HG03354 (cell line): ENCODE measurements around the gene TSPAN16.
"Not testable (repeated sequence)": the region's sequence is repeated elsewhere in the genome, so short reads cannot be mapped to it uniquely, and the experiment has no call there.

Experiments
- ATAC-seq: cut with Tn5 transposase; IDR thresholded peaks from one replicate; pipeline ENCODE4 v1.9.1; 2021; ENCODE audit warnings: mild to moderate bottlenecking; ENCODE audit not compliant: unreplicated experiment, poor library complexity, severe bottlenecking

TSPAN16 gene

DNA sequence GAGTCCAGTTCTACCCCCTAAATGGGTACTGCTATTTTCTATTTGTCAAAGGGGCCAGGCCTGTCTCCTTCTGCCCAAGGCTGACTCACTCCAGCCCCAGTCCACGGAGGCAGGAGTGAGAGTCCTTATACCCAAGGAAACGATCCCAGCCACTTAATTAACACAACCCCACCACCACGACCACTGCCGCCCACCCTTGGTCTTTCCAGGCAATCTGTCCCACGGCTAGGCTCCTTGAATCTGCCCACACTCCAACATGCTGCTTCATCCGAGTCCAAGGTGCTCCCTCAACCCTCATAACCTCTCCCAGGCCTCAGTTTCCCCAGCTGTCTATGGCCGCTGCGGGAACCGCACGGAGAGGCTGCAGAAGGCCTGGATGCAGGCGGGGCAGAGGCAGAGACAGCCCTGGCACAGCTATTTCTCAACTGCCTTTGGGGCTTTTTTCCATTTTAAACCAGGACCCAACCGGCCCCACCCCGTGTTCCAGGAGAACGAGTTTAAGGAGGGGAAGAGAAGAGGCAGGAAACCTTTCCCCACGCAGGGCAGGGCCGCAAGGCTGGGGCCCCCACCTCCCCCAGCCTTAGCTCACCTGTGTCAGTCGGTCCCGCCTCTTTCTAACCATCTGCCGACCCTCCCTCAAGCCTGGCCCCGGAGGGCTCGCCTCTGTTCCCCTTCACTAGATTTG is 42.8 kb downstream of the TSPAN16 start:
- no peak for ATAC-seq

DNA sequence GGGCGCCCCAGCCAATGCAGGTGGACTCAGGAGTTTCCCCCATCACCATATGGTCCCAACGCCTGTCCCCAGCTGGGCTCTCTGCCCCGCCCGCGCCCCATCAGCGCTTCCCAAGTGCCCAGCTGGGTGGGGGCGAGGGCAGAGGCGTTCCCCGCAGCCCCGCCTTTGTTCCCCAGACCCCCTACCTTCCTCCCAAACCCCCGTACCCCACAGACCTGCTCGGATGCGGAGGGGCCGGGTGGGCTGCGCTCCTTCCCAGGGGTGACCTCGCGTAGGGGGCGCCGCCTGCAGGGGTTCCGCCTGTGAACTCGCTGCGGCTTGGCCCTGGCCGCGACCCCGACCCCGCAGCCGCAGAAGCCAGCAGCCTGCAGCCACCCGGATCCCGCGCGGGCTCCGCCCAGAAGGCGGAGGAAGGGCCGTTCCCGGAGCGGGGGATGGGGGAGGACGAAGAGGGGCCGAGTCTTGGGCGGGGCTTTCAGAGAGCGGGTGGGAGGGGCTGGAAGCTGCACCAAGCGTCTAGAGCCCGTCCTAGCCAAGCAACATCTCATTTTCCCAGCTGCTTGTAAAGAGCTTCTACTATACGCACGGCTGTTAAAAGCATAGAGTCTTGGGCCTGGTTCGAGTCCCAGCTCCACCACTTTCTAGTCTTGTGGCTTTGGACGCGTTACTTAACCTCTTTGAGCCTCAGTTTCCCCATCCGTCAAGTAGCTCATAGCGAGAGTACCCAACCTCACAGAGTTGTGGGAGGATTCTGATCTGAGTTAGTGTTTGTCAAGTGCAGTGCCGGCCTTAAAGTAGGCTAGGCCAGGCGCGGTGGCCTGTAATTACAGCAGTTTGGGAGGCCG is 43.5 kb downstream of the TSPAN16 start, which contains the start of gene RAB3D:
RAB3D (minus strand) TSS at position 404 of the 845 bp plus-strand sequence. CDS start 2,258 bp downstream, outside the sequence.
- peak; percentile 56 for ATAC-seq

DNA sequence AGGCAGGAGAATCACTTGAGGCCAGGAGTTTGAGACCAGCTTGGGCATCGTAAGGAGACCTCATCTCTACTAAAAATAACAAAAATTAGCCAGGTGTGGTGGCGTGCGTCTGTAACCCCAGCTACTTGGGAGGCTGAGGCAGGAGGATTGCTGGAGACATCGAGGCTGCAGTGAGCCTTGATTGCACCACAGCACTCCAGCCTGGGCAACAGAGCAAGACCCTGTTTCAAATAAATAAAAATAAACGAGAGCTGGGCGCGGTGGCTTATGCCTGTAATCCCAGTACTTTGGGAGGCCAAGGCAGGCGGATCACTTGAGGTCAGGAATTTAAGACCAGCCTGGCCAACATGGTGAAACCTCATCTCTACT is 44.1 kb downstream of the TSPAN16 start:
- ATAC-seq = not testable (repeated sequence)

DNA sequence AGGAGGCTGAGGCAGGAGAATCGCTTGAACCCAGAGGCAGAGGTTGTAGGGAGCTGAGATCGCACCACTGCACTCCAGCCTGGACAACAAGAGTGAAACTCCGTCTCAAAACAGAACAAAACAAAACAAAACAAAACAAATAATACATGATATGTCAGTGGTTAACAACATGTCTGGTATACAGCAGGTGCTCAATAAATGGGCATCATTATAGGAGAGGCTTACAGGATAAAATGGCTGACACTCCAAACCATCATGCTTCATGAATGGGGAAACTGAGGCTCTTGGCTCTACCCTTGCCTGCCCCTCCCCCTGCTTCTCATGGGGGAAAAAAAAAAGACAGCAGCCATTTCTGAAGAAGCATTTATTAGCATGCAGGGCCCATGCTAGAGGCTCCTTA is 46.5 kb downstream of the TSPAN16 start:
- no peak for ATAC-seq

DNA sequence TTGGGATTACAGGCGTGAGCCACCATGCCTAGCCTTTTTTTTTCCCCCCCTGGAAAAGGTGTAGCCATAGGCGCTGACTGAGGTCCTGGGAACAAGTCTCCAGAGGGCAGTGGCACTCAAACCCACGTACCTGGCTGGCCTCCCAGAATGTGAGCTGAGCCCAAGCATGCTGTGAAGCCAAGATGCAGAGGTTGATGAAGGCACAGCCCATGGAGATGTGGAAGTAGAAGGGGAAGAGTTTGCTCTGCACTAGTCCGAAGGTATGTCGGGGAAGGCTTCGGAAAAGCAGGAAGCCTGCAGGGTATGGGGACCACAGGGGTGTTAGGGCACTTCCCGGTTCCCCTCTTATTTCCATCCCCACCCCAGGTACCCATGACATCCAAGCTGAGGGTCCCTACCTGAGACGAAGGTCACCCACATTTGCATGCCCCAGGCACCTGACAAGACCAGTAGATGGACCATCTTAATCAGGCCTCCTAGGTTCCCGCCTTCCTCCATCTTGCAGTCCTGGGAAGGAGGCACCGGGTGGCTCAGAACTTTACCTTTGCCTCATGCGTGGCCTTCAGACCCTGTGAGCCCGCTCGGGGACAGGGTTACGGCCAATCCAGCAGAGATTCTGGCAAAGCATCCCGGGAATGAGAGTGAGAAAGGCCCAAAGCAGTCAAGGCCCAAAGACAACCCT is 49.3 kb downstream of the TSPAN16 start:
- ATAC-seq = no peak

DNA sequence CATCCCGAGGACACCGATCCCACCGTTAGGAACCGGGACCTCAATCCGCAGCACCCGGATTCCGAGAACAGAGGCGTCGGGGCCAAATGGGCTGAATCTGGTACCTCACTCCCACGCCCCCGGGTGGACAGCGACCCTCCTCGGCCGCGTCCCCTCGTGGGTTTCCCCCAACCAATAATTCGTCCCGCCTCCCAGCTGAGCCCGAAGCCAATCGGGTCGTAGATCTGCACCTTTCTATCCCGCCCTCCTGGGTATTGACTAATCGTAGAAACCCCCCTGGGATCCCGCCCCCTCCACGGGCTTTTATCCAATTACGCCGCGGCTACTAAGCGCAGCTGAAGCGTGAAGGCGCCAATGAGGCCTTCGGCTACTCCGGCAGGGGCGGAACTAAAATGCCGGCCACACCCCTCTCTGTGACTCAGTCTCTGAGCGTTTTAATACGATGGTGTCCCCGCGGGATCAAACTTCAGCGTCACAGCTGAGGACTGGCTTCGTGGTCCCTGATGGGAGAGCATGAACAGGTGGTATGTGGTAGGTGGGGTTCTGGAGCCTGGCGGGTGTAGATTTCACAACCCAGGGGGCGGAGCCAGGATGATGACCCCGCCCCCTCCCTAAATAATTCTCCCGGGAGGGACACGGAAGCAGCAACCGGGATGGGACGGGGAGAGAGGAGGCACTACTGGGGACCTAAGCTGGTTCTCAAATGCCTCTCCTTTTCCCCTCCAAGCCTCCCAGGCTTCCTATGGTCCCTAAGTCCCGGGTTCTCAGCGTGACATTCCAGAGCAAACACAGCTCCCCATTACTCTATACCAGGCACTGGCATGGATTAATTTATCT is 50.4 kb downstream of the TSPAN16 start, which contains the start of the genes CCDC159 and TMEM205:
CCDC159 (plus strand) TSS at position 416 of the 837 bp plus-strand sequence; CDS start at position 504, 88 bp downstream.
TMEM205 (minus strand) TSS at position 165 of the 837 bp plus-strand sequence. CDS start 649 bp downstream, outside the sequence.
- ATAC-seq = peak; percentile 90

DNA sequence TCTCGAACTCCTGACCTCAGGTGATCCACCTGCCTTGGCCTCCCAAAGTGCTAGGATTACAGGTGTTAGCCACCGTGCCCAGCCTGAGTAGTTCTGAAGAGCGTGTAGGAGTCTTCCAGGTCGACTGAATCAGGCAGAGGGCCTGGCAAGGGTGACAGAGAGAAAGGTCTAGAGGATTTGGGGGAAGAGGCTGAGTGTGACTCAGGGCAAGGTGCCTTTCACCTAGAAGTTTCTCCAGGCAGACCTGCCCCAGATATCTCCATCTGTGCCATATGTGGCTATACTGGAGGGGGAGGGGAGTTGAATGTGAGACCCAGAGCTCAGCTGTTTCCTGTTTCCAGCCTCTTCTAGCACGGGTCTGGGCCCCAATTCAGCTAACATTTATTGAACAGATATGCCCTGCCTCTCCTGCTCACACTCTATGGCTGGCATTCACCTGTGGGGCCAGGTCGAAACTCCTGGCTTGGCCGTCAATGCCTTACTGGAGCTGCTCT is 51.6 kb downstream of the TSPAN16 start:
- ATAC-seq = no peak

DNA sequence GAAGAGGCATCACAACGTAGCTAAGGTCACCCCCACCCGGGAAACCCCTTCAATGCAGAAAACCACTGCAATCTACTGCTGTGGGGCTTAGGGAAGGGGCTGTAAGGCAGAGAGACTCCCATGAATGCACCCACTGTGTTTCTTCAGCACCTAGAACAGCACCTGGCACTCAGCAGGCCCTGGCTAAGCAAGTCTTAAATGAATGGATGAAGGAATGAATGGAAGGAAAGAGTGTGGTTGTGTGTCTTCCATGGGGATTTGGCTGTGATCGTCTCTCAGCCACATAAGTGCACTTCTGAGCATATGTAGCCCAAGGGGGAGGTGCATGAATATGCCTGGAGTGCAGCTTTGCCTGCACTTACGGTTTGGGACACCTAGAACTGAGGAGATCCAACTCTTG is 53.2 kb downstream of the TSPAN16 start:
- no peak for ATAC-seq

DNA sequence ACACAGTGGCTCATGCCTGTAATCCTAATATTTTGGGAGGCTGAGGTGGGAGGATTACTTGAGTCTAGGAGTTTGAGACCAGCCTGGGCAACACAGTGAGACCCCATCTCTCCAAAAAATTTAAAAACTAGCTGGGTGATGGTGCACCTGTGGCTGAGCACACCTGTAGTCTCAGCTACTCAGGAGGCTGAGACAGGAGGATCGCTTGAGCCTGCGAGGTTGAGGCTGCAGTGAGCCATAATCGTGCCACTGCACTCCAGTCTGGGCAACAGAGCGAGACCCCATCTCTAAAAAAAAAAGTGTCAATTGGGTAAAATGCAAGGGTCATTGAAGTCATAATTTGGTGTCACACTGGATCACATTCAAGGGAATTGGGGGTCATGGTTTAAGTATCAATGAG is 58.1 kb downstream of the TSPAN16 start:
- not testable (repeated sequence) for ATAC-seq

DNA sequence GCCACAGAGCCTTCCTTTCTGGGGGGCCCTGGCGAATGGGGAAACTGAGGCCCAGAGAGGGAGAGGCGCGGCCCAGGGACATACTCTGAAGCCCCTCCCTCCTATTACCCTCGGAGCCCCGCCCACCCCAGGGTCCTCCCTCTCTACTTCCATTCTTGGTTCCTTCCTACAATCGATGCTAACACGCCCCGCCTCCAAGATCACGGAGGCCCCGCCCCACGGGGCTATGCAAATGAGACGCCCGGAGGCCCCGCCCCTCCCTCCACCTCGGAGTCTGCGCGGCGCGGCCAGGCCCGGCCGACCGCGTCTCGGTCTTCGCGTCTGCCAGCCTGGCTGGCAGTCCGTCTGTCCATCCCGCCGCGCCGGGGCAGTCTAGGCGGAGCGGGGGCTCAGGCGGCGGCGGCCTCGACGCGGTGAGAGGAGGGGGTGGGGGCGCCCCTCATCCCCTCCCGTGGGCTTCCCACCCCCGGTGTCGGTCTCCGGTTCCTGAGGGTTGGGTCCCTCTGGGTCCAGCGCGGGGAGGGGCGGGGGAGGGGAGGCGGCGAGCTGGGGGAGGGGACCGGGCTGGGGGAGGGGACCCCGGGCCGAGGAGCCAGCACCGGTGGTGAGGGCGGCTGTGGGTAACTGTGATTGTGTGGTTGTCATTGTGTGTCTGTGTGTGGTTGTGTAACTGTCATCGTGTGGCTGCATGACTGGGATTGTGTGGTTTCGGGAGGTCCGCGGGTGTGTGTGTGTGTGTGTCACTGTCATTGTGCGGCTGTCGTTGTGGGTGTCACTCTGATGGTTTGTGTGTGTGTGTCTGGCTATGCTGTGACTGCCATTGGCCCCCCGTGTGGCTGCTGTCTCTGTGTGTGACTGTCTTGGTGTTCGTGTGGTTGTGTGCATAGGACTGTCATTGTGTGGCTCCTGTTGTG is 59.5 kb downstream of the TSPAN16 start, which contains the start of gene PLPPR2:
PLPPR2 (plus strand) TSS at position 273 of the 914 bp plus-strand sequence. CDS start 2,242 bp downstream, outside the sequence.
- peak; percentile 55 for ATAC-seq

DNA sequence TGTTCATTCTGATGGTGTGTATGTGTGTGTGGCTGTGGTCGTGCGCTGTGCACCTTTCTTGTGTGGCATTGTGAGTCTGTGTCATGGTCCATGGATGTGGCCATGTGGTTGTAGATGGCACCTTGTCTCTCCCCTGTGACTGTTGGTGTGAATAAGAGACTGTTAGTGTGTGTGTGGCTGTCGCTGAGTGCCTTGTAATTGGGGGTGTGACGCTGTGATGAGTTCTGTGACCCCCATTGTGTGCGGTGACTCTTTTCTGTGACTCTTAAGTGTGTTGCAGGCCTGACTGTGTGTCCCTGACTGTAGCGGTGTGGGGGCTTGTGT is 60.1 kb downstream of the TSPAN16 start:
- ATAC-seq = no peak

DNA sequence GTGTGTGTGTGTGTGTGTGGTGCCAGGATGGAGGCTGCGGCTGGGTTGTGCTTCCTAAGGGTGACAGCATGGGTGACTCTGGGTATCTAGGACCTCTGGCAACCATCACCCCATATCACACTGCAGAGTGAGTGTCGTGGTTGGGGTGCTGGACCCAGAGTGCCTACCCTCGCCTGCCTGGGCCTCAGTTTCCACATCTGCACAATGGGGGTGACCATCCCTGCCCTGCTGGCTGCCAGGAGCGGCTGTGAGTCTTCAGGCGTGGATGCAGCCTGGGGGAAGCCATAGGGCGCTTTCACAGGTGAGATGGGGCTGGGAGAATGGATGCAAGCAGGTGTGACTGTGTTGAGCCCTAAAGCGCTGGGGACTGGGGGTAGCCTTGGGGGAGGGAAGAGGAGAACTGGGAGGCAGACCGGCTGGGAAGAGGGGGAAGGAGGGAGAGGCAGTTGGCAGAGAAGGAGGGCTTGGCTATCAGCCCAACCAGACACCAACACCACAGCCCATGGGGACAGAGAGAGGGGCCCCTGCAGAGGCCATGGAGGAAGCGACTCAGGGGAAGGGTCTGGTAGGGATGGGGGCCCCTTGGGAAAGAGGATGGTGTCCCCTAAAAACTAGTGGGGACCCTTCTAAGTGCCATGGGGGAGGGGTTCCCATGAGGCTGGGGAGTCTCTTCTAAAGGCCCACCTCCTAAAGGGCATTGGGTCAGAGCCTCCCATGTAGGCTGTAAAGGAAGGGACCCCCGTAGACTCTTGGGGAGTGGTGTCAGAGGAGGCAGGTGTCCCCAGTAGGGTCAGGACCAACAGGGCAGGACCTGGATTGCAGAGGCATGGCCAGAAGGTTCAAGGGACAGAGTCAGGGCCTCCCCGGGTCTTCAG is 61.0 kb downstream of the TSPAN16 start:
- ATAC-seq = no peak

DNA sequence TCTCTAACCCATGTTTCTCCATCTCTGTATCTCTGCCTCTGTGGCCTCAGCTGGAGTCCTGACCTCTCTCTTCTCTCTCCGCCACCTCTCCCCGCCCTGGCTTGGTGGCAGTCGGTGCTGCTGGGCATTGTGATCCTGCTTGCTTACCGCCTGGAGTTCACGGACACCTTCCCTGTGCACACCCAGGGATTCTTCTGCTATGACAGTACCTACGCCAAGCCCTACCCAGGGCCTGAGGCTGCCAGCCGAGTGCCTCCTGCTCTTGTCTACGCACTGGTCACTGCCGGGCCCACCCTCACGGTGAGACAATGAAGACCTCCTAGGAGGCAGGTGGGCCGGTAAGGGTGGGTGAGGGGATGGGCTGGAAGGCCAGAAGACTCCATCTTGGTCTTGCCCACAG is 63.5 kb downstream of the TSPAN16 start:
- ATAC-seq = no peak

DNA sequence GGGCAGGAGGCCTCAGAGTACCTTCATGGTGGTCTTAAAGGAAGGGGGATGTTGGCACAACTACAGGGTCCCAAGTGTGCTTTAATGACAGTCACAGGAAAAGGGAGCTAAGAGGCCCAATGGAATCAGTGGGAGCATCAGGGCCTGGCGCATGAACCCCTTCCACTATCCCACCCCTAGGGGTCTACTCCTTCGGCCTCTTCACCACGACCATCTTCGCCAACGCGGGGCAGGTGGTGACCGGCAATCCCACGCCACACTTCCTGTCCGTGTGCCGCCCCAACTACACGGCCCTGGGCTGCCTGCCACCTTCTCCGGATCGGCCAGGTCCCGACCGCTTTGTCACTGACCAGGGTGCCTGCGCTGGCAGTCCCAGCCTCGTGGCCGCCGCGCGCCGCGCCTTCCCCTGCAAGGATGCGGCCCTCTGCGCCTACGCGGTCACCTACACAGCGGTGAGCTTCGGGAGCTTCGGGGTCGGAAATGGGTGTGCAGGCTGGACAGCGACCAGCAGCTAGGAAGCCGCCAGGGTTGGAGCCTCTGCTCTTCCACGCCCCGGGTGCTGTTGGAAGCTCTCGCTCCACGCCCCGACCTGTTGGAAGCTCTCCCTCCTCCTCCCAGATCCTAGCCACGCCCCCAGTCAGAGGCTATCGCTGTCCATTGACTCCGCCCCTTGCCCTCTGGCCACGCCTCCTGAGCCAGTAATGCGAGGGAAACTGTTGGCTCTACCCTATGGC is 65.2 kb downstream of the TSPAN16 start:
- ATAC-seq = no peak

DNA sequence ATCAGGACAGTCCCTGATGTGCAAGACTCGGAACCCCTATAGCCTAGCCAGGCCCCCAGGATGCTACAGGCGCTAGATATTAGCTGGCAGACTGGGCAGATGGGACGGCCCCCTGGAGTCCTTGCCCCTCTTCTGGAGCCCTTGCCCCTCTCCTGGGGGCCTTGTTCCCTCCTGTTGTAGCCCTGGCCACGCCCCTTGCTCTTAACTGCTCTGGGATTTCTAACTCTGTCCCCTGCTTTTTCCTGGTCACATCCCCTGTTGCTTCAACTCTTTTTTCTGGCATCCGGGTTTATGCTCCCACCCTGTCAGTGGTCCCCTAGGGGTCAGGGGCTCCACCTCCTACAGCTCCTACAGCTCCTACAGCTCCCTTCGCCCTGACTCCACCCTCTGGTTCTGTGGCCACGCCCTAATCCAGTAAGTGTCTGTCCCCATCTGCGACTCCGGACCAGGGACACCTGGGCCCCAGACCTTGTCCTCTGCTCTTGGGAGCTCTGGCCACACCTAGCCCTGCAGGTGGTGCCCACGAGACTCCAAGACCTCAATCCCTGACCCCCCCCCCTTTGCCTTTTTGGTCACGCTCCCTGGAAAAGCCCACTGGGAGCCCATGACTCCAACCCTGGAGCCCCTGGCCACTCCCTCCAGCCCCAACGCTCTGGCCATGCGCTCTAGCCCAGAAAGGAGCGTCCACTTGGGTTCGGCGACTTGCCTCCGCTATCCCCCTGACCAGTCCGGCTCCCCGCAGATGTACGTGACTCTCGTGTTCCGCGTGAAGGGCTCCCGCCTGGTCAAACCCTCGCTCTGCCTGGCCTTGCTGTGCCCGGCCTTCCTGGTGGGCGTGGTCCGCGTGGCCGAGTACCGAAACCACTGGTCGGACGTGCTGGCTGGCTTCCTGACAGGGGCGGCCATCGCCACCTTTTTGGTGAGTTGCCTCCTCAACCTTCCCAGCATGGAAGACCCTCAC is 66.1 kb downstream of the TSPAN16 start:
- ATAC-seq = no peak

DNA sequence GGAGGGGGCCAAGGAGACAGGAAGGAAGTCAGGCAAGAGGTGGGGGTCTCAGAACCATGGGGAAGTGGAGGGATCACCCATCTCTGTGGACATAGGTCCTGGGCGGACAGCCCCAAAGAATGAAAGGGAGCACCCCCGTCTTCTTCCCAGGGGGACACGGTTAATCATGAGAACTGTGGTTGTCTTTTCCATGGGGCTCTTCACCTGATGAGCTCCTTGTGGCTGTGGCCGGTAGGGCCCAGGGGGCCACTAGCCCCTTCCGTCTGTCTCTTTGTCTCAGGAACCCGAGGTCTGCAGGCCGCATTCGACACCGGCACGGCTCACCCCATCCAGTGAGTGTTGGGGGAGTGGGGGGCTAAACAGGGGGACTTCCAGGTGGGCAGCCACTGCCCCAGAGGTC is 67.9 kb downstream of the TSPAN16 start:
- no peak for ATAC-seq
